ENCODE data around the gene MAN2A1.
A peak's percentile ranks its signal among the peaks of the same experiment; 100 is the strongest.
"Not testable (repeated sequence)": the region's sequence is repeated elsewhere in the genome, so short reads cannot be mapped to it uniquely, and the experiment has no call there.

Gene MAN2A1

DNA sequence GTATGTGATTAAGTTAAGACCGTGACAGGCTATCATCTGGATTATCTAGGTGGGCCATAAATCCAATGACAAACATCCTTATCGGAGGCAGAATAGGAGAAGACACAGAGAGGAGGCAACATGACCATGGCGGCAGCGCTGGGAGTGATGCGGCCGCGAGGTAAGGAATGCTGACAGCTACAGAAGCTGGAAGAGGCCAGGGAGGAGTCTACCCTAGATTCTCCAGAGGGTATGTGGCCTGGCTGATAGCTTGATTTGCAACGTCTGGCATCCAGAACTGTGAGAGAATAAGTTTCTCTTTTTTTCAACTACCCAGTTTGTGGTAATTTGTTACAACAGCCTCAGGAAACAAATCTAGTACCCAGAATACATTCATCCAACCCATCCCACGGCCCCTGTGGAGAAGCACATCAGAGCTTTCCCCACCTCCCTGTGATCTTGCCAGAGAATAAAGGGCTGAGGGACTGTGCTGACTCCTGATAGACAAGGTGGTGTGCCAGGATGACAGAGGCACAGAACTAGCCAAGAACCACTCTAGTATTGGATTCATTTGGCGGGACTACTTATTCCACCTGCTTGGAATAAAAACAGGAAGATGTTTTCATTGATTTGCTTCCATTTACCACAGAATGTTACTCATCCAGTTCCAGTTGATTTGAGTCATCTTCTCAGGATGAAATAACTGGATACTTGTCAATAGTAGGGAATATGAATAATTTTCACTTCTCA, 187.4 kb downstream of the MAN2A1 start:
- no peak for FAIRE-seq

DNA sequence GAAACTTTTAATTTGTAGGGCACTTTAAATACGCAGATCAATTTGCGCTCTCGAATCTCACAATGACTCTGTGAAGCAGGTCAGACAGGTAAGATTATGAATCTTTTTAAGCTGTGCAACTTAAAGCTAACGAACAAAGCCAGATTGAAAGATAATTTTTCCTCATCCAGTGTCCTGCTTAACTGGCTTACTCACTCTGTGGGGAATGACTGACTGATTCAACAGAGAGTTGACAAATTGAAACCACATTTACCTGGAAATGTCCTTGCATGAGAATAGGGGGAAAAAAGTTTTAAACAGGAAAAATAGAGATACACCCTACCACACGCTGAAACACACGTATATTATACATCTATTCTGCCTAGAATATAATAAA, 187.9 kb downstream of the MAN2A1 start:
- peak; percentile 5 for FAIRE-seq

DNA sequence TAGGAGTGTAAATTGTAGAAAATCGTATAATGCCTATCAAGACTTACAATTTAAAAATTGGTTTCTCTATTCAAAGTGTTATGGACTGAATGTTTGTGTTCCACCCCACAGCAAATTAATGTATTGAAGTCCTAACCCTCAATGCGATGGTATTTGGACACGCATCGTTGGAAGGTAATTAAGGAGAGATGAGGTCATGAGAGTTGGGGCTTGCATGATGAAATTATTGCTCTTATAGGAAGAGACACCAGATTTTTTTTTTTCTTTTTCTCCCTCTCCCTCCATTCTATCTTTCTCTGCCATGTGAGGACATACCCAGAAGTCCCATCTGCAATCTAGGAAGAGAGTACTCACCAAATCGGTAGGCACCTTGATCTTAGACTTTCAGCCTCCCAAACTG, 189.2 kb downstream of the MAN2A1 start:
- no peak for FAIRE-seq

DNA sequence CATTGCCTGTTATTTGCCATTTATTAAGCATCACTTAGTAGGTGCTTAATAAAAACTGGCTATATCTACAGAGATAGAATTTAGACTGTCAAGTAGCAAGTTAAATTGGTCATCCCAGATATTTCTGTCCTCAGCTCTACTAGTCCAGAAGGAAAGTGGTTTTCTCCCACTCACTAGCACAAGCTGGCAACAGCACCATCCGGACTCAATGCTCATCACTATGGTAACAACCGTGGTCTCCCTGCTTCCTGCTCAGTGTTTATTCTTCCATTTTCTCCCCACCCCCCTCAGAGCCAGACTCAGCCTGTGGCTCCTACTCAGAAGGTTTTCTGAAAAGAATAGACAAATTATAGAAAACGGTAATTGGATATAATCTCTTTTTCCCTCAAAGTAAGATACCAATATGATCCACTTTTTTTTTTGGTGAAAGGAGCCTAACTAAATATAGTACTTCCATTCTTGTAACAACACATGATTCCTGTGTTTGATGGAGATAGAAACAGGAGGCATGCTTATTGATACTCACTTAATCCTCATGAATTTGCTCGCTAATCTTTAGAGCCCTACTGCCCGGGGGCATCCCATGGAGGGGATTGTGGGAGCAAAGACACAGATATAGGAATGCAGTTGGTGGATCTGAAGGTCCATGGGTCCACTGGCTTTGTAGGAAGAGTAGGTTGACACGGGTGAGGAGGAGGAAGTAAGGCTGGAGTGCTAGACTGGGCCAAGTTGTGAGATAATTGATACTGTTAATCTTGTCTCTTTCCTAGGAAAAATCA, 191.4 kb downstream of the MAN2A1 start:
- peak; percentile 88 for FAIRE-seq

DNA sequence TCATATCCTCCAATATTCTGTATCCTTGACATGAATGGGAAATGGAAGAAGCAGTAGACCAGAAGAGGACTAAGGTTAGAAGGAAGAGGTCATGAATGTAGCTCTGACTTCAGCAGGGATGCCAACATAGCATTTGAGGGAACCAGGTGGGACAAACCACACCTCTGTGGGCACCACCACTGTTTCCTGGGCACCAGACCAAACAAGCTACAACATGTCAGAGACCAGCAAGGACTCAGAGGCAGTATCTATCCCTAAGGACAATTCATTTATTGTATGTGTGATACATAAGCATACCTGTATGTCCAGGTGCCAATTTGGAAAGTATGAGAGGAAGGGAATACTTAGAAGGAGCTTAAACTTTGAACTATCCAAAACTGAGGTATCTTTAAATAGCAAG, 192.8 kb downstream of the MAN2A1 start:
- FAIRE-seq, result no peak

DNA sequence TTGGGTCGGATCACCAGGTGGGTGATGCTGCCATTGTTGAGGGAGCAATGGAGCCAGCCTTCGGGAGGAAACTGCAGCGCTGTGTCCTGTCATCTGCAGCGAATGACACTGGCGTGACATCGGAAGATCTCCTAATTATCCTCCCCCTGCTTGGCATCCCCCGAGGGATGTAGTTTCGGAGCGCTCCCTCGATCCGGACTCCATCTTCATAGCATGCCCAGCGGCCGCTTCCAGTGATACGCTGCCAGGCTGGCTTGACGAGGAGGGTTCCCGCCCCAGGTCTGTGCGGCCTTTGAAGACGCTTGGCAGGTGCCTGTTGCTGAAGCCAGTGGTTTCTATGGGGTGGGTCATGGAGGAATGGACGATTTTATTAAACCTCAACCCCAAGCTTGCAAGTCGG, 194.9 kb downstream of the MAN2A1 start:
- FAIRE-seq, result no peak

DNA sequence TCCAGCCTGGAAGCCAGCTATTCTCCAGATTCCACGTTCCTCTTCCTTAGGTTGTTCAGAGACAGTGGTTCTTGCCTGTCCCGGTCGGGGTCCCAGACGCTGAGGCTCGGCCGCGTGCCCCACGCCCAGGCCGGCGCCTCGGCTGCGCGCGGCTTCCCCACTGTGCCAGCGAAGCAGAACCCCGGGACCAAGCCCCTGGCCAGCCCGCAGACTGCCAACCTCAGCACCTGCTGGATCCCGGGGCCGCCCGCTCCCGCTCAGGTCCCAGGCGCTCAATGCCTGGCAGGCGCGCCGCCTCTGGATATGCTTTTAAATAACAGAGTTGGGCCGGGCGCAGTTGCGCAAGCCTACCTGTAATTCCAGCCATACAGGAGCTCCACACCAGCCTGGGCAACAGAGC, 195.5 kb downstream of the MAN2A1 start:
- no peak for FAIRE-seq

DNA sequence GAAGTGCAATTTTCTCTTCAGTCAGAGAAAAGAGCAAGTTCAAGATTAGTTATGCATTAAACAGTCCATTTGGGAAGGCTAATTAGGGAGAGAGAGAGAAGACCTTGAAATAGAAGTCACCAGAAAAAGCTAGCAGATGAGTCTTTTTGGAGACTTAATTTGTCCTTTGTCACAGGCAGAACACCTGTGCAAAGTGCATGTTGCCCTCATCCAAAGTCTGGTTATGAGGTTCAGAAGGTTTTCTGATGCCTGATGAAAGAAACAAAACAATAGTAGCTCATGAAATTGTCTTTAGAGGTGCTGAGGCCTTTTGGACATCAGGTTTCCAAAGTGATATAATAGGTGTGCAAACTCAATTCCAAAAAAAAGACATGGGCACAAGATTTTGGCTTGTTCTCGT, 199.3 kb downstream of the MAN2A1 start:
- no peak for FAIRE-seq

DNA sequence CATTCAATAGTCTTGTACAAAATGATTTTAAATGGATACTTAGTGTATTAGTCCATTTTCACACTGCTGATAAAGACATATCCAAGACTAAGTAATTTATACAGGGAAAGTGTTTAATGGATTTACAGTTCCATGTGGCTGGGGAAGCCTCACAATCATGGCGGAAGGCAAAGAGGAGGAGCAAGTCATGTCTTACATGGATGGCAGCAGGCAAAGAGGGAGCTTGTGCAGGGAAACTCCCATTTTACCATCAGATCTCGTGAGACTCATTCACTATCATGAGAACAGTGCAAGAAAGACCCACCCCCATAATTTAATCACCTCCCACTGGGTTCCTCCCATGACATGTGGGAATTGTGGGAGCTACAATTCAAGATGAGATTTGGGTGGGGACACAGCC, 203.5 kb downstream of the MAN2A1 start:
- not testable (repeated sequence) for FAIRE-seq

DNA sequence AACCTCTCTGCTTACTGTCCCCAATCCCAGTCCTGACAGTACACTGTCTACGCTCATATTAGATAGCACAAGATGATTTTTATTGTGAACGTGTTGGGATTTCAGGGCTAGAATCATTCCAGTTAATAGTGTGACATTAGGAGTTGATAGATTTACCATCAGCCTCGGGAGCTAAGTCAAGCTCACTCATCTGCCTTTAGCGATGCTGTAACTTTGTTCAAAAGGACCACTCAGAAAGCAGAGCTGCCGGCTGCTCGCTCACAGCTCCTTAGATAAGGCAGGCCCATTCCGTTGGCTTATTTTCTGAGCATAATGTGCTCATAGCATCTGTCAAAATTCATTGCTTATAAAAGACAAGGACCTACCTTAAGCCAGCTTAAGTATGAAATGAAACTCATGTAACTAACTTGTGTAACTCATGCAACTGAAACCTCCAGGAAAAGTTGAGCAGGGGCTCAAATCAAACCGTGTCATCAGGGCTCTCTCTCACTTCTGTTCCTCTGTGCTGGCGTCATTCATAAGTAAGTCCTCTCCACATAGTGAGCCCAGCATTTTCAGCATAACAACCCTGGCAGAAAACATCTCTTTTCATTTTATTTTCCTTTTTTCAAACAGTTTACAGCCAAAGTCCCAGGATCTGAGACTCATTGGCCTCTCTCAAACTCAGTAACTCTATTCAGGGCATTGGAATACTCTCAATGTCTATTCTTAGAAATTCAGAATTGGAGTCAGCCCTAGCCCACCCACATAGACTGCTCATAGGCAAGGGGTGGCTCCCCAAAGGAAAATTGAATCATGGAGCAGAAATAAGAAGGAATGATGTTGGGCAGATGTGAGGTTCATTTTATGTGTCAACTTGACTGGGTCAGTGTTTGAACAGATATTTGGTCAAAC, 208.8 kb downstream of the MAN2A1 start:
- FAIRE-seq, result no peak

DNA sequence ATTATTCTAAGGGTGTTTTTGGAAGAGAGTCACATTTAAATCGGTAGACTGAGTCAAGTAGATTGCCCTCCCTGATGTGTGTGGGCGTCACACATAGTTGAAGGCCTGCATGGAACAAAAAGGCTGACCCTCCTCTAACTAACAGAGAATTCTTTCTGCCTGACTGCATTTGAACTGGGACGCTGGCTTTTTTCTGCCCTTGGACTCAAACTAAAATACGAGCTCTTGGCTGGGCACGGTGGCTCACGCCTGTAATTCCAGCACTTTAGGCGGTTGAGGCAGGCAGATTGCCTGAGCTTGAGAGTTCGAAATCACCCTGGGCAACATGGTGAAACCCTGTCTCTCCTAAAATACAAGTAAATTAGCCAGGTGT, 209.4 kb downstream of the MAN2A1 start:
- FAIRE-seq, result no peak

DNA sequence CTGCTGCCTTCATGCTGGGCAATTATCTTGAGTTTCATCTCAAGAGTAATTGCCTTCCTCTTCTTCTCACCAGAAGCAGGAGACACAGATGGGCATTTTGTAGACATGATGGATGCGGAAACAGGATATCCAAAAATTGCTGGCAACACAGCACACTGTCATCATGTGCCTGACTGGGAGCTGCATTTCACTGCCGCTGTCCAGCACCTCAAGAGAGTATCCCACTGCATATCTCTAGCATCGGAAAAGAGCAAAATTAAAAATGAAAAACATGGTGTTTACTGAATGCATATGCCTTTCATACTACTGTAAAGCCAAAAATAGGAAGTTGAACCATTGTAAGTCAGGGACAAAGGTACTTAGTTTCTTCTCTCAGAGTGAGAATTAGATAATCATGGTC, 210.7 kb downstream of the MAN2A1 start:
- no peak for FAIRE-seq

DNA sequence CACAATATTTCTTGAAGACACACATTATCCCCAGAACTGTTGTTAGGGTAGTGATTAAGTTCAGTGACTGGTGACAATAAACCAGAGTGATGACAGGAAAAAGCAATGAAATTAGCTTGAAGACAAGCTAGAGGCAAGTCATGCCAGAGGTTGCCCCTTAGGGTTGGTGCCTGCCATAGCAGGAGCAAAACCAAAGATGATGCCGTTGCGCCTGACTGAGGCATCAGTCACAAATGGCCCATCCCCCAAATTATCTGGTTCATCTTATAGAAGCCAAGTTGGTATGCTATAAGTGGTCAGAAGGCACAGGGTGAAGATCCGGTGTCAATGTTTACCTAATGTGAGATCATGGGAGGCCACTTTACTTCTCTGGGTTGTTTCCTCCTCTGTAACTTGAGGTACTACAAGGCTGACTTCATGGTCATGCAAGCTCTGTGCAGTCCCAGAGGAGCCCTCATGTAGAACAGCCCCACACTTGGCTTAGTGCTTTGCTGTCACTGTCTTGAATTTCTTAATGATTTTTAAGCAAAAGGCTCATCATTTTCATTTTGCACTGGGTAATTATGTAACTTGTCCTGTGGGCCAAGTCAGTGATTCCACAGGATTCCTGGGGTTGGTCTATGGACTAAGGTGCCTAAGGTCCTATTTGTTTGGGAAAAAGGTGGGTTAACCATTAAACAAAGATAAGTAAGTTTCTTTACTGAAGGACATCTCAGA, 211.3 kb downstream of the MAN2A1 start:
- FAIRE-seq, result no peak

DNA sequence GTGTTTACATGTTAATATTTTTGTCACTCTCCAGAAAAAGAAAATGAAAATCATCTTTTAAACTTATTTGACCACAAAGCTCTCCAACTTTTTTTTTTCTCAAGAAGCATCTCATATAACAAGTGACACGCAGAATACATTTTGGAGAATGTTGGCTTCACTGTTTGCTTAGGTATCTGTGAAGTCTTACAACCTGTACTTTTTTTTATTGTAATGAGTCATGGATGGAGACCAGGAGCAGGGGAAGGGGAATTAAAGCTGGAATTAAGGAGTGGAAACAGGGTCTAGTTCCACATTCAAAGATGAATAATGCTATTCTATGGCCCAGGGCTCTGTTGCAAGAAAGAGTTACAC, 211.9 kb downstream of the MAN2A1 start:
- FAIRE-seq, result no peak

DNA sequence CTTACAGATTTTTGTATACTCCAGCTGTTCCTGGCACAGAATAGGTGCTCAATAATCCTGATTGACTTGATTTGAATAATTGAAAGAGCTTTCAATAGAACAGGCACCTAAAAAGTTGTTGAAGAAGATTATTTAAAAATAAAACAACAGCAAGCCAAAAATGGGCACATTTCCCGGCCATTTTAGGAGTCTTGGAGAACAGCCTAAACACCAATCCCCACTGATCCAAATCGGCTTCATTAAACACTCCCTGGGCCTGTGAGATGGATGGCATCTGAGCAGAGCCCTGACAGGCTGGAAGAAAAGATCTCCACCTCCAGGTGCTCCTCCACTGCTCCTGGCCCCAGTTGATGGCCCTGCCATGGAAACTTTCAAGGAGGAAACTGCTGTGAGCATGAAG, 213.3 kb downstream of the MAN2A1 start:
- no peak for FAIRE-seq

DNA sequence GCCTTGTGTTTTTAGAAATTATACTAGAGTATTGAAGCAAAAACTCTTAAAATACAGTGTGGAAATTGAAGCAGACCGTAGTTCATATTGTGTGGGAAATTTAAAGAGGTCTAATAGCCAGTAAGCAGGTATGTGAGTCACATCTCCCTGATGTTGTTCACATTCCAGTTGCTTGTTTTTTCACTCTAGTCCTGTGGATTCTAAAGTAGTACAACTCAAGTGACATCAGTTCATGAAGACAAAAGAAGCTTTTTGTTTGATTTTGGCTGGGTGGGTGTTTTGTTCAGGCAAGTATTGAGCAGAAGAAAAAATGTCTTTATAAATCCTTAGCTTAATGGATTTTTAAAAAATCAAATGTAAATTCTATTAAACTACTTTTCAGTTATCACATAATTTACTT, 216.2 kb downstream of the MAN2A1 start:
- FAIRE-seq, result peak; percentile 81

DNA sequence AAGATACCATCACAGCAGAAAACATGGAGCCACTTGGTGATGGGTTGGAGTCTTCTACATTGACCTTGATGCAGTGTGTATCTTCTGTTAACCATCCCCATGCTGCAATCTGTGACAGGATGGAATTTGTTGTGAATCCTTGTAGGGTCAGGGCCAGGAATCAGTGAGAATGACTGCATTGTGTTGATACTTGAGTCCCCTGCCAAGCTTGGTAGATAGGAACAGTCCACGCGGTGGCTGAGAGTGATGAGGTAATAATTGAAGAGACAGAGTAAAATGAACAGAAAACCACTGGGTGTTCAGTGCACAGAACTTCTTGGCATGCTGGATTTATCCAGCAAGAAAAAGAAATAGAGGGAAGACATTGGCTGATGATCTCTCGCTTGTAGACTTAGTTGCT, 217.5 kb downstream of the MAN2A1 start:
- FAIRE-seq, result no peak

DNA sequence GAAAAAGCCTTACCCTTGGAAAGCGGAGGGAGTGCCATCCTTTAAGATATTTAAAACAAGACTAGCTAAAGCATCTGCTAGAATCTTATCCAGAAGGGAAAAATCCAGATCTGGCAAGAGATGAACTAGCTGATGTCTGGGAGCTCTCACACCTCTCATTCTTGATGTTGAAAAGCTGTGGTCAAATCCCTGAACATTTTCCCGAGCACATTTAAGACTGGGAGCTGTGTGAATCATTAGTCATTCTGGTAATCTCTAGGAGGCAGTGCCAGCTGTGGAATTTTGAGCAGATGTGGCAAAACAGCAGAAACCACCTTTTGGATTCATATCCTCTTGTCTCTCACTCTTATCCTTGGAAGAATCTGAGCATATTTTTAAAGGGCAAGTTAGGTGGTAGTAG, 218.0 kb downstream of the MAN2A1 start:
- no peak for FAIRE-seq

DNA sequence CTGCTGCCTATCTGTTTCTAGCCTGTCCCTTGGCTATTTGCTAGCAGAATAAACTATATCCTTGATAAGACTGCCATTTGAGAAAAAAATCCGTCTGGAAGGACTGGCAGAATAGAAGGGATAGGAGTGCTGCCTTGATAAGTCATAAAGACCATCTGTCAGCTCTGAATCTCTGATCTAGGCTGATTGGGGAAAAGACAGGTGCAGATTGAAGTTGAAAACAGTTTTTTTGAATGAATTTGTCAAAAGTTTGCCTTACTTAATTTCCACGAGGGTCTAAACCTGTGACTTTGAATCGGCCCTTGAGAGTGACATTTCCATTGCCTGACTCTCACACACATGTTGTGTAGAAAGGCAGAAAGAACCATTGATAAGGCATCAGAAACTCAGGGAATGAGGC, 218.6 kb downstream of the MAN2A1 start:
- FAIRE-seq, result no peak

DNA sequence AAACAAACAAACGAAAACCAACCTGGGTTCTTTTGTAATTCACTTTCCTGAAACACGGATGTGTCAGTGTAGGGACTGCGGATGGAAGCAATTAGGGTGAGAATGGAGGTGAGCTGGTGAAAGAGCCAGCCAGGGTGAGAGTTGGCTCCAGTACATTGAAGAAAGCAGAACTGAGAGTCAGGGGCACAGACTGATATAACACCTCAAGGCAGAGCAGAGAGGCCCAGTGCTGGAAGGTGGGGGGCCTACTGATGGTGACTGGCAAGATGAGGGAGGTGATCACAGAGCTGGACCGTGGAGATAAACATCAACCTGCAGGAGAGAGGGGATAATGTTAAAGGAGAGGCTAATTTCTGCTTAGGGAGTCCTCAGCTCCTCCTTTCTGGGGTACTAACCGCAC, 221.1 kb downstream of the MAN2A1 start:
- FAIRE-seq, result no peak

DNA sequence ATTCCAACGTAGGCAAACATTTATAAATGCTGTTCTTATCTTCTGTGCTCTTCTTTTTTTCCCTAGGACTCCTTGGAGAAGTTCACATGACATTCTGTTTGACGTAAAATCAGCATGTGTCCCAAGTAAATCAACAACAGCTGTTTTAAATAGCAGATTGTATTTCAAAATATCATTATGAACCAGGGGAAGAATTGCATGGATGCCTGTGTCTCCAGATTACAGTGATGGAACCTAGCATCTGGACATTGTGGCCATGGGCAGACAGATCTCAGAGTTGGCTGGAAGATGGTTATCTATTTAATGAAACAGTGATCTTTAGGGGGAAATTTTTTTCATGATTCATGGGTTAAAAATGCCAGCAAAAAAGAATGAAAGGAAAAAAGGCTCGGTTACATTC, 222.0 kb downstream of the MAN2A1 start:
- no peak for FAIRE-seq

DNA sequence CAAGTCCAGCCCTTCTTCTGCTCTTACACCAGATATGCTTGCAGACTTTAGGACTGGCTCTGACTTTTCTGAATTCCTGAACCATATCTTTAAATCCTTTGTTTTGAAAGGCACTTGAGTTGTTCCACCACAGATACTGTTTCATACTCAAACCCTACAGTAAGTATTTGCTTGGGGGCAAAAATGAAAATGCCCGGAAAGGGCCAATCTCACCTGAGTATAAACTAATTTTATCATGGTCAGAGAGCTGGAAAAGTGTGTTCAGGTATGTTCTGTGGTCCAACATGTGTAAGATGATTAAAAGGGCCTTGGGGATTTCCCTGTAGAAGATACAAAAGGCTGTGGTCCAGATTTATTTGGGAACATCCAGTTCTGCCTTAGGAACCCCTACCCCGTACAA, 225.2 kb downstream of the MAN2A1 start:
- FAIRE-seq, result no peak

DNA sequence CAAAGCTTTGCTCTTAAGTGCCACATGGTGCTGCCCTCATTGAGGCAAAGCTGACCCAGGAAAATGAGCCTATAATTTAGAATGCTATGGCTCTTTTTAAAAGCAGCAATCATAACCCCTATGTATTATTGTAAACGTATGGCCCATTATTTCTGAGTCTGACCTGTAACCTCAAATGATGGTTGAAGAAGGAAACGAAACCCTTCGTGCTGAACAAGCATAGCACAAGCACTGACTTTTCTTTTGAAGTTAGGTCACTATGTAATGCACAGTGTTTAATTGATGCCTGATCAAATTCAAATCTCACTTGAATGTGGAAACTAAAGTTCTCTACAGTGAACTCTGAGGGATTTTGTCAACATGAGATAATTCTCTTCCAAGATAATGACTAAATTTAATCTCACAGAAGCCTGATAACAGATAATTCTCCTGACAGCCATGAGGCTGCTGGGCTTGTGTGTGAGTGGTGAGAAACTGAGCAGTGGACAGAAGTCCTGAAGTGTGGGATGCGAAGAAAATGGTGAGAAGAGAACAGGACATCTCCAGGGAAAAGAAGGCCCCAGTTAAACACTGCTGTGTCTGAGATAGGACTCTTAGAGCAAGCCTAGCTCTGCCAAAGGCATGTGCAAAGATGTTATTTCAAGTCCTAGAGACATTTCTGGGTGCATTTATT, 226.9 kb downstream of the MAN2A1 start:
- no peak for FAIRE-seq
